HG03521 (cell line): ENCODE data around the gene SEMA6C.
A peak's percentile ranks its signal among the peaks of the same experiment; 100 is the strongest.

ENCODE experiments used
- ATAC-seq: cut with Tn5 transposase; IDR thresholded peaks from one replicate; pipeline ENCODE4 v1.9.1; 2021; ENCODE audit warnings: mild to moderate bottlenecking, moderate library complexity; ENCODE audit not compliant: unreplicated experiment

SEMA6C gene

GRCh38 chr1:151164732-151165280 is 18.4 kb upstream of the SEMA6C start:
- ATAC-seq, result no peak

- ATAC-seq, result no peak
Measured at GRCh38 chr1:151159373-151159772, 12.9 kb upstream of the SEMA6C start.

GRCh38 chr1:151158751-151159251 is 12.4 kb upstream of the SEMA6C start:
- no peak for ATAC-seq

GRCh38 chr1:151158326-151158725 is 11.9 kb upstream of the SEMA6C start:
- no peak for ATAC-seq

- no peak for ATAC-seq
Measured at GRCh38 chr1:151157067-151157531, 10.7 kb upstream of the SEMA6C start.

GRCh38 chr1:151156515-151156819 is 10.0 kb upstream of the SEMA6C start, which contains the start of gene TNFAIP8L2:
TSS of gene TNFAIP8L2 (plus strand) at chr1:151156649. CDS start at chr1:151158698, 2,049 bp downstream.
- ATAC-seq, result peak; percentile 75

GRCh38 chr1:151147665-151148064 is 1.2 kb upstream of the SEMA6C start:
- ATAC-seq, result no peak

GRCh38 chr1:151147132-151147503 is 687 bp upstream of the SEMA6C start:
- no peak for ATAC-seq

- ATAC-seq, result no peak
Measured at GRCh38 chr1:151146072-151146411, 389 bp downstream of the SEMA6C start.

- ATAC-seq, result no peak
Measured at GRCh38 chr1:151145304-151146071, 943 bp downstream of the SEMA6C start.

GRCh38 chr1:151144474-151145303 is 1.7 kb downstream of the SEMA6C start:
- ATAC-seq, result no peak

GRCh38 chr1:151143986-151144385 is 2.4 kb downstream of the SEMA6C start:
- no peak for ATAC-seq

GRCh38 chr1:151143057-151143435 is 3.4 kb downstream of the SEMA6C start:
- no peak for ATAC-seq

GRCh38 chr1:151142411-151143056 is 3.9 kb downstream of the SEMA6C start:
- no peak for ATAC-seq

- no peak for ATAC-seq
Measured at GRCh38 chr1:151137789-151138188, 8.6 kb downstream of the SEMA6C start.

- no peak for ATAC-seq
Measured at GRCh38 chr1:151135433-151136385, 10.7 kb downstream of the SEMA6C start.

GRCh38 chr1:151134991-151135390 is 11.4 kb downstream of the SEMA6C start:
- no peak for ATAC-seq

GRCh38 chr1:151134396-151134795 is 12.0 kb downstream of the SEMA6C start:
- no peak for ATAC-seq

- no peak for ATAC-seq
Measured at GRCh38 chr1:151133018-151133806, 13.2 kb downstream of the SEMA6C start.
